MM.1S (cell line): Measurements from ENCODE around the gene SGMS1.
"Not testable (repeated sequence)": the region's sequence is repeated elsewhere in the genome, so short reads cannot be mapped to it uniquely, and the experiment has no call there.

ENCODE experiments used
- DNase-seq: peaks from one replicate; pipeline ENCODE4 v3.0.0-alpha.2; 2015
- H2AFZ ChIP-seq: fragments of 300-600 bp; sonication (generic); 2 replicates; pipeline ENCODE4 v1.6.0; 2016; ENCODE audit warnings: antibody characterized with exemption, low read length
- H3F3A ChIP-seq: fragments of 300-600 bp; sonication (generic); 2 replicates; pipeline ENCODE4 v1.6.1; 2016; ENCODE audit warnings: mild to moderate bottlenecking, antibody characterized with exemption, low read length, moderate library complexity, mixed read lengths; ENCODE audit not compliant: insufficient read depth
- H3K27ac ChIP-seq: fragments of 300-600 bp; sonication (generic); 2 replicates; pipeline ENCODE4 v1.5.1; 2016; ENCODE audit warnings: mild to moderate bottlenecking, low read length
- H3K27me3 ChIP-seq: fragments of 300-600 bp; sonication (generic); replicated peaks from 2 replicates; pipeline ENCODE4 v1.6.0; 2016; ENCODE audit warnings: low read length; ENCODE audit not compliant: insufficient read depth
- H3K36me3 ChIP-seq: fragments of 300-600 bp; sonication (generic); replicated peaks from 2 replicates; pipeline ENCODE4 v1.6.1; 2016; ENCODE audit warnings: mild to moderate bottlenecking, low read length, mixed read lengths; ENCODE audit not compliant: insufficient read depth
- H3K4me1 ChIP-seq: fragments of 300-600 bp; sonication (generic); 2 replicates; pipeline ENCODE4 v1.6.1; 2016; ENCODE audit warnings: low read length, mixed read lengths
- H3K4me2 ChIP-seq: fragments of 300-600 bp; sonication (generic); 2 replicates; pipeline ENCODE4 v1.6.0; 2016; ENCODE audit warnings: low read depth, low read length
- H3K4me3 ChIP-seq: fragments of 300-600 bp; sonication (generic); 2 replicates; pipeline ENCODE4 v1.5.1; 2016; ENCODE audit warnings: low read length, mixed read lengths
- H3K79me2 ChIP-seq: fragments of 300-600 bp; sonication (generic); 2 replicates; pipeline ENCODE4 v1.6.1; 2016; ENCODE audit warnings: mixed run types, low read length, mixed read lengths
- H3K9ac ChIP-seq: fragments of 300-600 bp; sonication (generic); 2 replicates; pipeline ENCODE4 v1.6.1; 2016; ENCODE audit warnings: low read length, mixed read lengths
- H3K9me2 ChIP-seq: fragments of 300-600 bp; sonication (generic); replicated peaks from 2 replicates; pipeline ENCODE4 v1.6.1; 2016; ENCODE audit warnings: mild to moderate bottlenecking, low read length, mixed read lengths; ENCODE audit not compliant: insufficient read depth
- H3K9me3 ChIP-seq: fragments of 300-600 bp; sonication (generic); replicated peaks from 2 replicates; pipeline ENCODE4 v1.6.1; 2016; ENCODE audit warnings: mild to moderate bottlenecking, low read length, mixed read lengths; ENCODE audit not compliant: insufficient read depth
- H4K20me1 ChIP-seq: fragments of 300-600 bp; sonication (generic); 2 replicates; pipeline ENCODE4 v1.6.1; 2016; ENCODE audit warnings: mild to moderate bottlenecking, low read length, moderate library complexity, mixed read lengths; ENCODE audit not compliant: insufficient read depth
- EZH2 ChIP-seq: fragments of 300-600 bp; sonication (generic); optimal IDR thresholded peaks from 2 replicates; pipeline ENCODE3; 2017; ENCODE audit warnings: low read depth, mild to moderate bottlenecking, antibody characterized with exemption, low read length, mixed read lengths
- EZH2phosphoT487 ChIP-seq: fragments of 300-600 bp; sonication (generic); IDR thresholded peaks from 2 replicates; pipeline ENCODE4 v1.6.1; 2018; ENCODE audit warnings: antibody characterized with exemption, low read length
- TF ChIP-seq, protein P1 (sequence below): fragments of 300-600 bp; sonication (generic); IDR thresholded peaks from 2 replicates; pipeline ENCODE4 v1.5.1; 2016; ENCODE audit warnings: antibody characterized with exemption, low read length, mixed read lengths

The SGMS1 gene

DNA sequence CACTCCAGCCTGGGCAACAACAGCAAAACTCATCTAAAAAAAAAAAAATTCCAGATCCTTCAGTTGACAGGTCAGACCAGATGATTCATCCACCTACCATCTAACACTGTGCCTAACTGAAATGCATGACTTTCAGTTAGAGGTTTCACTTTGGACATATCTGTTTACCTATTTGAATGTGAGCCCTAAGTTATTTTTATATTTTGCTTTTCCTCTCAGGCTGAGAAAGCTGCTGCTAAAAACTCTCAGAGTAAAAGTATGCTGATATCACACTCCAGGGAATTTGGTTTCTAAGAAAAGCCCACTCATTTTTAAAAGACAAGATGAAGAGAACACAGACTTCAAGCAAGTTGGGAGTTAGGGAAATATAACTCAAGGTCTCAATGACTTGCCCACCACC lies 126.0 kb downstream of the SGMS1 start:
- Histone ChIP-seq H3F3A (peaks cover 8% of the 10 kb centered on the region), H2AFZ (no peak overlapping the region), H3K9ac (no peak overlapping the region), H3K27me3 (no peaks in the 10 kb centered on the region), H3K4me2 (peak overlapping the region; percentile 60), H3K36me3 (no peaks in the 10 kb centered on the region), H3K27ac (peak overlapping the region; percentile 48; the same call in 1 of the 2 replicates), H3K9me3 (no peaks in the 10 kb centered on the region), H3K9me2 (no peaks in the 10 kb centered on the region), H3K4me3 (peak overlapping the region; percentile 4; the same call in 1 of the 2 replicates), H3K79me2 (peaks cover 22% of the 10 kb centered on the region), H3K4me1 (peaks cover 36% of the 10 kb centered on the region), H4K20me1 (no peaks in the 10 kb centered on the region)
- peak; percentile 85 for DNase-seq
- no peak for TF ChIP-seq EZH2
- TF ChIP-seq EZH2phosphoT487, result no peak
- TF ChIP-seq, protein P1, sequence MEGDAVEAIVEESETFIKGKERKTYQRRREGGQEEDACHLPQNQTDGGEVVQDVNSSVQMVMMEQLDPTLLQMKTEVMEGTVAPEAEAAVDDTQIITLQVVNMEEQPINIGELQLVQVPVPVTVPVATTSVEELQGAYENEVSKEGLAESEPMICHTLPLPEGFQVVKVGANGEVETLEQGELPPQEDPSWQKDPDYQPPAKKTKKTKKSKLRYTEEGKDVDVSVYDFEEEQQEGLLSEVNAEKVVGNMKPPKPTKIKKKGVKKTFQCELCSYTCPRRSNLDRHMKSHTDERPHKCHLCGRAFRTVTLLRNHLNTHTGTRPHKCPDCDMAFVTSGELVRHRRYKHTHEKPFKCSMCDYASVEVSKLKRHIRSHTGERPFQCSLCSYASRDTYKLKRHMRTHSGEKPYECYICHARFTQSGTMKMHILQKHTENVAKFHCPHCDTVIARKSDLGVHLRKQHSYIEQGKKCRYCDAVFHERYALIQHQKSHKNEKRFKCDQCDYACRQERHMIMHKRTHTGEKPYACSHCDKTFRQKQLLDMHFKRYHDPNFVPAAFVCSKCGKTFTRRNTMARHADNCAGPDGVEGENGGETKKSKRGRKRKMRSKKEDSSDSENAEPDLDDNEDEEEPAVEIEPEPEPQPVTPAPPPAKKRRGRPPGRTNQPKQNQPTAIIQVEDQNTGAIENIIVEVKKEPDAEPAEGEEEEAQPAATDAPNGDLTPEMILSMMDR, result no peak

DNA sequence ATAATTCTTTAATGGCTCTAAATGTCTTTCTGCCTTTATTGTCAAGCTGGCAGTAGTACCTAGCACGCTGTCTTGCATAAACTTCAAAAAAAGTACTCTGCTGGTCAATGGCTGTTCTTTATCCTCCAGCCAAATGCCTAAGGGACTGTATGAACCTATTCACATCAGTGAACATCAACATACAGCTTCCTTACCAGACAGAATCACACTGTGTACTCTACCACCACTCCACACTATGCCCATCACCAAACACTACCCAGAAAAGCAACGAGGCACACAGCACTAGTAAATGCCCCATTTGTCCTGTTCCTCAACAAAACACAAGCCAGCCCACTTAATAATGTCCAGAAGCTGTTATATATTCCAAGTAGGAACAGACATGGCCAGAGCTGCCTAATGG lies 127.5 kb downstream of the SGMS1 start:
- Histone ChIP-seq H4K20me1 (no peaks in the 10 kb centered on the region), H3K36me3 (no peaks in the 10 kb centered on the region), H3K9me2 (no peaks in the 10 kb centered on the region), H3K4me2 (no peak overlapping the region), H3K9ac (no peak overlapping the region), H3K9me3 (no peaks in the 10 kb centered on the region), H3K79me2 (peaks cover 26% of the 10 kb centered on the region), H3K27ac (no peak overlapping the region), H2AFZ (no peak overlapping the region), H3K4me3 (no peak overlapping the region), H3K4me1 (peaks cover 23% of the 10 kb centered on the region), H3K27me3 (no peaks in the 10 kb centered on the region), H3F3A (peaks cover 6% of the 10 kb centered on the region)
- no peak for DNase-seq
- TF ChIP-seq, protein P1, result no peak
- no peak for TF ChIP-seq EZH2
- no peak for TF ChIP-seq EZH2phosphoT487

DNA sequence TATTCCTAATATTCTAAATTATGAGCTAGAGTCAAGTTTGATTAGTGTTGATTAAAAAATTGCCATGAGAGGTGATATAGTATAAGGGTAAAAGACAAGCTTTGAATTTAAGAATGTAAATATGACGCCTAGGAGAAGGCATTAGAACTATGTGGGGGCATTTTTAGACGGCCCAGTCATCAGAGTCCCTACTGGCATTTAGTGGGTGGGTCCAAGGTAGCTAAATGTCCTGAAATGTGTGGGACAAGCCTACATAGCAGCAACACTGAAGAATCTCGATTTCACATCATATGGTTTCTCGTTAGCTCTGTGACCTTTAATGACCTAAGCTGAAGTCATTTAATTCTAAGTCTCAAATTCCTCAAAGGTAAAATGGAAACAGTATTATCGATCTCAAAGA lies 133.5 kb downstream of the SGMS1 start:
- no peaks in the 10 kb centered on the region for H3K36me3 ChIP-seq
- no peak overlapping the region for H3K27ac ChIP-seq
- H3K79me2 ChIP-seq, result peaks cover 6% of the 10 kb centered on the region
- H3K9me2 ChIP-seq, result no peaks in the 10 kb centered on the region
- no peak overlapping the region for H3K4me3 ChIP-seq
- no peak overlapping the region for H2AFZ ChIP-seq
- H3F3A ChIP-seq, result no peaks in the 10 kb centered on the region
- H3K4me1 ChIP-seq, result no peaks in the 10 kb centered on the region
- no peaks in the 10 kb centered on the region for H3K27me3 ChIP-seq
- H3K4me2 ChIP-seq, result no peak overlapping the region
- H3K9me3 ChIP-seq, result no peaks in the 10 kb centered on the region
- no peak overlapping the region for H3K9ac ChIP-seq
- no peak for TF ChIP-seq EZH2phosphoT487
- no peak for TF ChIP-seq EZH2
- TF ChIP-seq, protein P1, result no peak
- no peaks in the 10 kb centered on the region for H4K20me1 ChIP-seq
- no peak for DNase-seq

DNA sequence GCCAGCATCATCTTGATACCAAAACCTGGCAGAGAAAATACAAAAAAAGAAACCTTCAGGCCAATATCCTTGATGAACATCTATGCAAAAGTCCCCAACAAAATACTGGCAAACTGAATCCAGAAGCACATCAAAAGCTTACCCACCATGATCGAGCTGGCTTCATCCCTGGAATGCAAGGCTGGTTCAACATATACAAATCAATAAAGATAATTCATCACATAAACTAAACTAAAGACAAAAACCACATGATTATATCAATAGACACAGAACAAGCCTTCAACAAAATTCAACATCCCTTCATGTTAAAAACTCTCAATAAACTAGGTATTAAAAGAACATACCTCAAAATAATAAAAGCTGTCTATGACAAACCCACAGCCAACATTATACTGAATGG lies 139.2 kb downstream of the SGMS1 start:
- H3K4me3 ChIP-seq, H3K79me2 ChIP-seq, H4K20me1 ChIP-seq, H3K9ac ChIP-seq, H3K9me3 ChIP-seq, H3K4me2 ChIP-seq, H3K27ac ChIP-seq, H3K36me3 ChIP-seq, H3K4me1 ChIP-seq, H3K27me3 ChIP-seq, DNase-seq, H3K9me2 ChIP-seq, H3F3A ChIP-seq, H2AFZ ChIP-seq: not testable (repeated sequence)
